ENCODE measurements around the gene CMTM3.

- no peak for TF ChIP-seq POLR2A (IDR thresholded peaks at IDR 0.05)
- no peak for TF ChIP-seq CTCF (IDR thresholded peaks at IDR 0.05)
Measured at GRCh38 chr16:66569827-66570405, 34.6 kb upstream of the CMTM3 start.
